DOHH2 (cell line): ENCODE results near the gene TMEM151B.

Experiments used
- H3F3A ChIP-seq: fragments of 200-600 bp; sonication (generic), shearing (Covaris generic); 2 replicates; pipeline ENCODE4 v1.6.0; 2016; ENCODE audit warnings: antibody characterized with exemption, mild to moderate bottlenecking; ENCODE audit not compliant: control insufficient read depth, insufficient read depth
- H3K27ac ChIP-seq: fragments of 200-600 bp; sonication (generic); 2 replicates; pipeline ENCODE4 v1.5.1; 2014; ENCODE audit warnings: low read depth, mild to moderate bottlenecking, low read length, moderate library complexity
- H3K27me3 ChIP-seq: fragments of 200-600 bp; sonication (generic); 2 replicates; pipeline ENCODE4 v1.6.1; 2014; ENCODE audit warnings: mild to moderate bottlenecking, low read length, mixed read lengths; ENCODE audit not compliant: control insufficient read depth
- H3K36me3 ChIP-seq: fragments of 200-600 bp; sonication (generic); 2 replicates; pipeline ENCODE4 v1.6.1; 2014; ENCODE audit warnings: mild to moderate bottlenecking, low read length, moderate library complexity, mixed read lengths; ENCODE audit not compliant: control insufficient read depth
- H3K4me1 ChIP-seq: fragments of 200-600 bp; sonication (generic); 2 replicates; pipeline ENCODE4 v1.6.1; 2014; ENCODE audit warnings: mild to moderate bottlenecking, low read length, mixed read lengths; ENCODE audit not compliant: control insufficient read depth
- H3K4me2 ChIP-seq: fragments of 200-600 bp; sonication (generic); 2 replicates; pipeline ENCODE4 v1.6.0; 2014; ENCODE audit warnings: mild to moderate bottlenecking, low read length, moderate library complexity
- H3K4me3 ChIP-seq: fragments of 200-600 bp; sonication (generic); 2 replicates; pipeline ENCODE4 v1.5.1; 2014; ENCODE audit warnings: mild to moderate bottlenecking, low read length, mixed read lengths
- H3K79me2 ChIP-seq: fragments of 200-600 bp; sonication (generic); 2 replicates; pipeline ENCODE4 v1.6.1; 2014; ENCODE audit warnings: mild to moderate bottlenecking, low read length, mixed read lengths; ENCODE audit not compliant: control insufficient read depth
- H3K9me2 ChIP-seq: fragments of 200-600 bp; sonication (generic); replicated peaks from 2 replicates; pipeline ENCODE4 v1.6.1; 2014; ENCODE audit warnings: mild to moderate bottlenecking, low read length, mixed read lengths; ENCODE audit not compliant: control insufficient read depth
- H3K9me3 ChIP-seq: fragments of 200-600 bp; sonication (generic); 2 replicates; pipeline ENCODE4 v1.6.1; 2014; ENCODE audit warnings: antibody characterized with exemption, low read length, mixed read lengths; ENCODE audit not compliant: control insufficient read depth, insufficient read depth
- H4K20me1 ChIP-seq: fragments of 200-600 bp; sonication (generic); 2 replicates; pipeline ENCODE4 v1.6.0; 2014; ENCODE audit warnings: low read depth, mild to moderate bottlenecking, antibody characterized with exemption, low read length, moderate library complexity; ENCODE audit not compliant: control insufficient read depth, insufficient read depth
- EZH2phosphoT487 ChIP-seq: fragments of 200-600 bp; sonication (generic); IDR thresholded peaks from 2 replicates; pipeline ENCODE4 v1.6.1; 2017; ENCODE audit warnings: borderline replicate concordance, mild to moderate bottlenecking, antibody characterized with exemption, low read length, moderate library complexity, mixed read lengths
- TF ChIP-seq, protein P1 (sequence below): fragments of 200-600 bp; sonication (generic); IDR thresholded peaks from one replicate; pipeline ENCODE4 v1.5.1; 2014; ENCODE audit warnings: antibody characterized with exemption, mild to moderate bottlenecking, low read depth, low read length; ENCODE audit not compliant: poor library complexity, severe bottlenecking

The TMEM151B gene

DNA sequence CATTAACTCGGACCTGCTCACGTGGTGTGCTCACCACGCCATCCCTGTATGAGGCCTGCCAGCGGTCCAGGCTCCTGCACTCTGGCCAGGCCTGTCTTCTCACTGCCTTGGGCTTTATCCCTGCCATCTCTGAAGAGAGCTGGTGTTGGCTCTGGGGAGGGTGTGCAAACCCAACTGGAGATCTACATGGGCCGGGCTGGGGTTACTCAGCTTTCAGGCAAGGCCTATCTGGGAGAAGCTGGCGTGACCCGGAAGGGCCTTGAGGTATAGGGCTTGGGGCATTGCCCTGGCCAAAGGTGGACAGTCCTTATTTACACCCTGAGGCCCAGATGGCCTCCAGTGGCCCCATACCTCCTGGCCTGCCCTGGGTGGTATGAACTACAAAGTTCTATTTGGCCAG lies 41.8 kb upstream of the TMEM151B start:
- Histone ChIP-seq H3K4me3 (no peak overlapping the region), H3K4me2 (no peak overlapping the region), H3K79me2 (peaks cover 49% of the 10 kb centered on the region), H3K9me3 (no peaks in the 10 kb centered on the region), H3K27ac (no peak overlapping the region), H3F3A (no peaks in the 10 kb centered on the region), H3K36me3 (peaks cover 81% of the 10 kb centered on the region), H4K20me1 (peaks cover 12% of the 10 kb centered on the region; the same call in 1 of the 2 replicates), H3K4me1 (peaks cover 25% of the 10 kb centered on the region), H3K27me3 (no peaks in the 10 kb centered on the region), H3K9me2 (no peaks in the 10 kb centered on the region)
- TF ChIP-seq, protein P1, sequence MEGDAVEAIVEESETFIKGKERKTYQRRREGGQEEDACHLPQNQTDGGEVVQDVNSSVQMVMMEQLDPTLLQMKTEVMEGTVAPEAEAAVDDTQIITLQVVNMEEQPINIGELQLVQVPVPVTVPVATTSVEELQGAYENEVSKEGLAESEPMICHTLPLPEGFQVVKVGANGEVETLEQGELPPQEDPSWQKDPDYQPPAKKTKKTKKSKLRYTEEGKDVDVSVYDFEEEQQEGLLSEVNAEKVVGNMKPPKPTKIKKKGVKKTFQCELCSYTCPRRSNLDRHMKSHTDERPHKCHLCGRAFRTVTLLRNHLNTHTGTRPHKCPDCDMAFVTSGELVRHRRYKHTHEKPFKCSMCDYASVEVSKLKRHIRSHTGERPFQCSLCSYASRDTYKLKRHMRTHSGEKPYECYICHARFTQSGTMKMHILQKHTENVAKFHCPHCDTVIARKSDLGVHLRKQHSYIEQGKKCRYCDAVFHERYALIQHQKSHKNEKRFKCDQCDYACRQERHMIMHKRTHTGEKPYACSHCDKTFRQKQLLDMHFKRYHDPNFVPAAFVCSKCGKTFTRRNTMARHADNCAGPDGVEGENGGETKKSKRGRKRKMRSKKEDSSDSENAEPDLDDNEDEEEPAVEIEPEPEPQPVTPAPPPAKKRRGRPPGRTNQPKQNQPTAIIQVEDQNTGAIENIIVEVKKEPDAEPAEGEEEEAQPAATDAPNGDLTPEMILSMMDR: no peak
- no peak for TF ChIP-seq EZH2phosphoT487

DNA sequence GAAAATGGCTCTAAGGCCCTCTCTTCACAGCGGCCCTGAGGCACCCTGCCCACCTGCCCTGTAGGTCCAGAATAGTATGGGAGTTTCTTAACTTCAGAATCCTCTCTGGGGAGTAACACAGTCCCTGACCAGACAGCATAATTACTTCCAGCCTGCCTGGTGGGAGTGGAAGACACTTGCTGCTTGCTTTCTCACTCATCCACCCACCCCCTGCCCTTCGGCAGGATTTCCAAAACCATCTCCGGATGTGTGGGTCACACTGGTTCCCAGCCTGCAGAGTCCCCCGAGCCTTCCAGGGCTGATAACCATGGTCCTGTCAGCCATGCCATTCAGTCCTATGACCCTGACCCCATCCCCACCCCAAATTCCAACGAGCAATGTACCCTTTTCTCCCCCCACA lies 41.4 kb upstream of the TMEM151B start:
- Histone ChIP-seq H3K9me3 (no peaks in the 10 kb centered on the region), H3K27me3 (no peaks in the 10 kb centered on the region), H3K4me2 (no peak overlapping the region), H3K27ac (no peak overlapping the region), H4K20me1 (peaks cover 12% of the 10 kb centered on the region; the same call in 1 of the 2 replicates), H3K9me2 (no peaks in the 10 kb centered on the region), H3K79me2 (peaks cover 46% of the 10 kb centered on the region), H3K4me3 (no peak overlapping the region), H3K4me1 (peaks cover 25% of the 10 kb centered on the region), H3K36me3 (peaks cover 85% of the 10 kb centered on the region), H3F3A (no peaks in the 10 kb centered on the region)
- no peak for TF ChIP-seq EZH2phosphoT487
- TF ChIP-seq, protein P1: no peak

DNA sequence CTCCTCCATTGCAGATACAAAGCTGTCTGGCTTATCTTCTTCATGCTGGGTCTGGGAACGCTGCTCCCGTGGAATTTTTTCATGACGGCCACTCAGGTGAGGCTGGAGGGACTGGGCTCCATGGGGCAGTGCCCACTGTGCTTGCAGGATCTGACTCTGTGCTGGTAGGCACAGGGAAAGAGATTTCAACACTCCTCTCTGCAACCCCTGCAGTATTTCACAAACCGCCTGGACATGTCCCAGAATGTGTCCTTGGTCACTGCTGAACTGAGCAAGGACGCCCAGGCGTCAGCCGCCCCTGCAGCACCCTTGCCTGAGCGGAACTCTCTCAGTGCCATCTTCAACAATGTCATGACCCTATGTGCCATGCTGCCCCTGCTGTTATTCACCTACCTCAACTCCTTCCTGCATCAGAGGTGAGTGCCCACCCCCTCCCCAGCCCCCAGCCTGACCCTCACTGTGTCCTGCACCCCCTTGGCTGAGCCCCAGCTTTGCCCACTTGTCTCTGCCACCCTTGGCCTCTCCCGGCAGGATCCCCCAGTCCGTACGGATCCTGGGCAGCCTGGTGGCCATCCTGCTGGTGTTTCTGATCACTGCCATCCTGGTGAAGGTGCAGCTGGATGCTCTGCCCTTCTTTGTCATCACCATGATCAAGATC lies 40.7 kb upstream of the TMEM151B start:
- H3K27ac ChIP-seq: no peak overlapping the region
- H3F3A ChIP-seq: no peaks in the 10 kb centered on the region
- H4K20me1 ChIP-seq: peaks cover 12% of the 10 kb centered on the region; the same call in 1 of the 2 replicates
- no peaks in the 10 kb centered on the region for H3K9me3 ChIP-seq
- H3K9me2 ChIP-seq: no peaks in the 10 kb centered on the region
- H3K4me2 ChIP-seq: no peak overlapping the region
- H3K4me3 ChIP-seq: no peak overlapping the region
- H3K79me2 ChIP-seq: peaks cover 39% of the 10 kb centered on the region
- peaks cover 22% of the 10 kb centered on the region for H3K4me1 ChIP-seq
- TF ChIP-seq, protein P1: no peak
- TF ChIP-seq EZH2phosphoT487: no peak
- H3K27me3 ChIP-seq: no peaks in the 10 kb centered on the region
- H3K36me3 ChIP-seq: peaks cover 89% of the 10 kb centered on the region
